MCF 10A (cell line): ENCODE results near the gene COPZ2. TPM values are rescaled to one million over a fixed set of nuclear protein-coding genes. Genes with fewer than 3 reads are reported as not detected.
A peak's percentile ranks its signal among the peaks of the same experiment; 100 is the strongest.

Source experiments
- BruUV-seq: library from RNA; stranded (reverse); fragments of 400-500 nt; replicated peaks from 2 replicates; lab custom pipeline; 2021; lab: Mats Ljungman, UMichigan
- CTCF ChIA-PET: fragments of 300-600 bp; sonication (Branson Sonifier 250); formaldehyde crosslinking; extraction: SDS; loops from one replicate; lab custom pipeline; 2021; ENCODE audit warnings: antibody characterized with exemption, inconsistent platforms; lab: Yijun Ruan, JAX
- POLR2A ChIA-PET: fragments of 300-600, 350-650 bp; sonication (Branson Sonifier 250); formaldehyde crosslinking; extraction: SDS; loops from one replicate; lab custom pipeline; 2020; ENCODE audit warnings: antibody characterized with exemption, inconsistent platforms; lab: Yijun Ruan, JAX
- DNase-seq: peaks from one replicate; pipeline ENCODE4 v3.0.0-alpha.2; 2018; ENCODE audit not compliant: unreplicated experiment
- H3K27ac Mint-ChIP-seq: one replicate; pipeline ENCODE4 v1.8.0; 2022; ENCODE audit warnings: mild to moderate bottlenecking, low read depth, mixed read lengths; ENCODE audit not compliant: unreplicated experiment
- H3K27me3 Mint-ChIP-seq: one replicate; pipeline ENCODE4 v1.8.0; 2022; ENCODE audit warnings: mixed read lengths; ENCODE audit not compliant: insufficient read depth, unreplicated experiment
- H3K36me3 Mint-ChIP-seq: one replicate; pipeline ENCODE4 v1.8.0; 2022; ENCODE audit warnings: mild to moderate bottlenecking, moderate library complexity, mixed read lengths; ENCODE audit not compliant: insufficient read depth, unreplicated experiment
- H3K4me1 Mint-ChIP-seq: one replicate; pipeline ENCODE4 v1.8.0; 2022; ENCODE audit warnings: mixed read lengths; ENCODE audit not compliant: insufficient read depth, unreplicated experiment
- H3K4me3 Mint-ChIP-seq: one replicate; pipeline ENCODE4 v1.8.0; 2022; ENCODE audit warnings: mild to moderate bottlenecking, moderate library complexity, mixed read lengths; ENCODE audit not compliant: unreplicated experiment
- H3K9me3 Mint-ChIP-seq: one replicate; pipeline ENCODE4 v1.8.0; 2022; ENCODE audit warnings: mixed read lengths; ENCODE audit not compliant: unreplicated experiment
- intact Hi-C: fragments of 100-400 bp; cut with micrococcal nuclease; formaldehyde crosslinking; loops from 2 replicates; pipeline ENCODE4 v1.14.1; 2022
- total RNA-seq: library from RNA; stranded (reverse); gene quantifications from 2 replicates; pipeline ENCODE4 v1.2.3, GENCODE V29; 2022
- TF ChIP-seq, protein P1 (sequence below): fragments of 200-600 bp; IDR thresholded peaks from one replicate; pipeline ENCODE4 v1.8.0; 2022; ENCODE audit warnings: antibody characterized with exemption, mild to moderate bottlenecking; ENCODE audit not compliant: unreplicated experiment

The COPZ2 gene
- total RNA-seq, 1 experiment from 2014 or later: not detected

DNA sequence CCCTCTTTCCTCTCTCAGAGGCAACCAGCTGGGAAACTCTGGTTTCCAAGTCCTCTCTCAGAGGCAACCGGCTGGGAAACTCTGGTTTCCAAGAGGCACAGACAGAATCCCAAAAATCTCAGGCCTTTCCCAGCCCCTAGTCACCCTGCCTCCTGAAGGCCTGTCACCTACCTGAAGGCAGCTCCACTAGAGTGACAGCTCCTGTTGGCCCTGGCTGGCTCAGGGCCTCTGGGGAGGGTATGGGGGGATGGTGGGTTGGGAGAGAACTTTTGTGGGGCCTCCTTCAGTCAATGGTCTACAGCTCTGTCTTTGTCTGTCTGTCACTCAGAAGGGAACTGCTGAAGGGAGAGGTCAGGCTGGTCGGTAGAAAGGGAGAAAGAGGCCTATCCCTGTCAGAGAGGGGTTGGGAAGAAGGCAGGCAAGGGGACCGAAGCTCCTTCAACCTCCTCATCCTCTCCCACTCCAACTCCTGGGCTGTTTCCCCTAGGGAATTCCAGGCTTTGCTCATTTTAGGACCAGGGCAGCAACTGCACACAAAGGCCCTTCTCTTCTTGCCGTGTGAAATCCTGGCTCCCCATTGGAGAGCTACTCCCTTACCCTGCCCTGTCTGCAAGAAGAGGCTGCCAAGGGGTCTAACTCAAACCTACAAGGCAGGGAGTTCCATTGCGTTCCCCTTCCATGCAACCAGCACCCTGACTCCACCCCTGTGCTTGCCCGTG, 23.6 kb downstream of the COPZ2 start:
- H3K27ac Mint-ChIP-seq: no peak overlapping the region
- ChIA-PET POLR2A (interaction anchor here (0.7 to 1.3 kb wide), 2 partner anchors 14 to 120 kb away, joined by 3 to 4 read pairs; no protein-coding TSS in a partner anchor), CTCF (interaction anchor here (0.8 to 9.9 kb wide), 7 partner anchors 14 to 173 kb away, joined by 3 to 131 read pairs (median 7); partner anchors contain the start of genes CDK5RAP3 and SCRN2)
- H3K36me3 Mint-ChIP-seq: no peaks in the 10 kb centered on the region
- H3K4me1 Mint-ChIP-seq: peaks cover 6% of the 10 kb centered on the region
- intact Hi-C loops: no loop called here
- TF ChIP-seq, protein P1, sequence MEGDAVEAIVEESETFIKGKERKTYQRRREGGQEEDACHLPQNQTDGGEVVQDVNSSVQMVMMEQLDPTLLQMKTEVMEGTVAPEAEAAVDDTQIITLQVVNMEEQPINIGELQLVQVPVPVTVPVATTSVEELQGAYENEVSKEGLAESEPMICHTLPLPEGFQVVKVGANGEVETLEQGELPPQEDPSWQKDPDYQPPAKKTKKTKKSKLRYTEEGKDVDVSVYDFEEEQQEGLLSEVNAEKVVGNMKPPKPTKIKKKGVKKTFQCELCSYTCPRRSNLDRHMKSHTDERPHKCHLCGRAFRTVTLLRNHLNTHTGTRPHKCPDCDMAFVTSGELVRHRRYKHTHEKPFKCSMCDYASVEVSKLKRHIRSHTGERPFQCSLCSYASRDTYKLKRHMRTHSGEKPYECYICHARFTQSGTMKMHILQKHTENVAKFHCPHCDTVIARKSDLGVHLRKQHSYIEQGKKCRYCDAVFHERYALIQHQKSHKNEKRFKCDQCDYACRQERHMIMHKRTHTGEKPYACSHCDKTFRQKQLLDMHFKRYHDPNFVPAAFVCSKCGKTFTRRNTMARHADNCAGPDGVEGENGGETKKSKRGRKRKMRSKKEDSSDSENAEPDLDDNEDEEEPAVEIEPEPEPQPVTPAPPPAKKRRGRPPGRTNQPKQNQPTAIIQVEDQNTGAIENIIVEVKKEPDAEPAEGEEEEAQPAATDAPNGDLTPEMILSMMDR: no peak
- no peaks in the 10 kb centered on the region for H3K27me3 Mint-ChIP-seq
- no peak overlapping the region for H3K4me3 Mint-ChIP-seq
- no TSS peak for BruUV-seq
- no peak for DNase-seq
- no peaks in the 10 kb centered on the region for H3K9me3 Mint-ChIP-seq

DNA sequence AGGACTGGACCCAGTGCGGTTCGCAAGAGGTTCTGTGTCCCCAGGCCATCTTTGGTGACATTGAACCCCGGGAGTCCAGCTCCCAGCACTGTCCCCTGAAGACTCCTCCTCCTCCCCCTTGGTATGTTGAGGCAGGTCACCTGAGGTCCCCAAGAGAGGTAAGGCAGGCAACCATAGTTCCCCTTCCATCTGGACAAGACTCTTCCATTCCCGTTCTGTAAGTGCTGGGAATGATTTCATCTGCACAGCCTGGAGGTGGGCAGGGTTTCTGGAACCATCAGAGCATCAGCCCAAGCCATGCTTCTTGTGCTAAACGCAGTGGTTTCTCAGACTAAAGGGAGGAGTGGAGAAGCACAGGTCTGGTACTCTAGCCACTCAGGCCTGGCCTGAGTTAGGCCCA, 24.9 kb downstream of the COPZ2 start:
- H3K27me3 Mint-ChIP-seq: no peaks in the 10 kb centered on the region
- H3K9me3 Mint-ChIP-seq: no peaks in the 10 kb centered on the region
- H3K27ac Mint-ChIP-seq: no peak overlapping the region
- TF ChIP-seq, protein P1: no peak
- BruUV-seq: no TSS peak
- intact Hi-C loops: no loop called here
- no peaks in the 10 kb centered on the region for H3K36me3 Mint-ChIP-seq
- no peak for DNase-seq
- CTCF ChIA-PET: interaction anchor here (0.8 kb wide), 1 partner anchor 42 kb away, joined by 3 read pairs; the partner anchor contains the start of gene CDK5RAP3
- POLR2A ChIA-PET: no interaction called here
- H3K4me1 Mint-ChIP-seq: peaks cover 6% of the 10 kb centered on the region
- H3K4me3 Mint-ChIP-seq: no peak overlapping the region

DNA sequence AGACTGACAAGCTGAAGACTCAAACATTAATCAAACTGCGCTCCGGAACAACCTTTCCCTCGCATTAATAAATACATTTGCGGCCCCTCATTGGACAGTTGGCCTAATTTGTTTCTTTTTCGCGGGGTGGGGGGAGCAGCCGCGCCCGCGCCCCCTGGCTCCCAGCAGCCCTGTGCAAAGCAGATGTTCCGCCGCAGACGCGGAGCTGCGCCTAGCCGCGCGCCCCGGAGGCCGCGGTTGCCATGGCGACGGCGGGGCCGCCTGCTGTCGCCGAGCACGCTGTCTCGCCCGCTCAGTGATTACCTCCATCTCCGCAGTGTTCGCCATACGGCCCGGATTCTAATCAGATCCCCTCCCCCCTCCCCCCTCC, 25.5 kb downstream of the COPZ2 start:
- no TSS peak for BruUV-seq
- Mint-ChIP-seq H3K4me3 (no peak overlapping the region), H3K27ac (no peak overlapping the region), H3K36me3 (no peaks in the 10 kb centered on the region), H3K4me1 (peaks cover 6% of the 10 kb centered on the region), H3K27me3 (no peaks in the 10 kb centered on the region), H3K9me3 (no peaks in the 10 kb centered on the region)
- no peak for DNase-seq
- ChIA-PET CTCF (interaction anchor here (0.8 to 1.2 kb wide), 2 partner anchors 9 to 41 kb away, joined by 3 to 4 read pairs; partner anchors contain the start of gene CDK5RAP3), POLR2A (no interaction called here)
- TF ChIP-seq, protein P1: no peak
- intact Hi-C loops: no loop called here

DNA sequence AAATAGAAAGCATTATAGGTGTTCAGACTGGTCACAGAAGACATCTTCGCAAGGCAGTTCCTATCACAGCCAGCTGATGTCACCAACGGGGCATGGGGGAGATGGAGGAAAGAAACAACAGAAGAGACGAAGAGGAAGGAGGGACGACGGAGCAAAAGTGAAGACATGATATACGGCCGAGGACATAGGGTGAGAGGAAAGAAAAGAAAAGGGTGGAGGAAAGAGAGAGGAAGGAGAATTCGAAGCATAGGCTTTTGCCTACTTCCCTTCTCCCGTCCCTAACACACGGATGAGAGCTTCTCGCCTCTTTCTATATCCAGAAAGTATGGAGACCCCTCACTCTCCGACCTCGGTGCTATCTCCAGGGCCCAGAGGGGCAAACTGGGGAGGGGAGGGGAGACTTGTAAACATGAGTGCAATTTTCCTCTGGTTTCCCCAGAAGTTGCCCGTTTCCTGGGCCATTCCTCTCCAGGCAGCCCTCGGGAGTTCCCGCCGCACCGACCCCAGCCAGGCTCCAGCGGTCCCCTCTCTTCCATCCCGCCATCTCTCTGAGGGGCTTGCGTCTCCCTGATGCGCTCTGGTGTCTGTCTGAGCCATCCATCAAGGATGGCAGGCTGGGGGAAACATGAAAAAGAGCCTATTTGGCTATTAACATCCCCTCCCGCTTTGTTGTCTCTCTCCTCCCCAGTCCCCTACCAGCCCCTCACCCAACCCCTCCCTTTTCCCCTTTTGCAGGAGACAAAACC, 26.0 kb downstream of the COPZ2 start:
- BruUV-seq: no TSS peak
- no peak overlapping the region for H3K27ac Mint-ChIP-seq
- H3K4me1 Mint-ChIP-seq: peaks cover 6% of the 10 kb centered on the region
- no peaks in the 10 kb centered on the region for H3K9me3 Mint-ChIP-seq
- TF ChIP-seq, protein P1: peak; percentile 29
- DNase-seq: peak; percentile 39
- H3K4me3 Mint-ChIP-seq: no peak overlapping the region
- intact Hi-C loops: no loop called here
- POLR2A ChIA-PET: interaction anchor here (0.7 to 1.0 kb wide), 3 partner anchors 34 to 116 kb away, joined by 3 to 5 read pairs (median 3); no protein-coding TSS in a partner anchor
- CTCF ChIA-PET: interaction anchor here (0.8 to 1.4 kb wide), 5 partner anchors 9 to 71 kb away, joined by 3 to 4 read pairs (median 4); partner anchors contain the start of genes CDK5RAP3 and PNPO
- no peaks in the 10 kb centered on the region for H3K36me3 Mint-ChIP-seq
- H3K27me3 Mint-ChIP-seq: no peaks in the 10 kb centered on the region
